K562 (cell line): ENCODE measurements around the gene CDKL1. TPM values are rescaled to one million over a fixed set of nuclear protein-coding genes. Genes with fewer than 3 reads are reported as not detected.

Source experiments
- DPF2 ChIP-seq: fragments of 450-650 bp; IDR thresholded peaks from 2 replicates; pipeline ENCODE4 v1.6.1; 2016
- EP300 ChIP-seq: IDR thresholded peaks from 2 replicates; pipeline ENCODE4 v1.6.1; 2012; ENCODE audit warnings: low read length, improper control_type of control experiment
- ERF ChIP-seq: fragments of 450-650 bp; formaldehyde crosslinking; IDR thresholded peaks from 2 replicates; pipeline ENCODE4 v1.4.0; 2020; ENCODE audit warnings: mild to moderate bottlenecking, mixed read lengths
- EWSR1 ChIP-seq: fragments of 450-650 bp; IDR thresholded peaks from 2 replicates; pipeline ENCODE4 v1.6.1; 2018; ENCODE audit warnings: borderline replicate concordance, mild to moderate bottlenecking, low read depth, moderate library complexity; ENCODE audit not compliant: partially characterized antibody
- HMG20A ChIP-seq: fragments of 450-650 bp; formaldehyde crosslinking; conservative IDR thresholded peaks from 2 replicates; pipeline ENCODE4 v1.4.0; 2020; ENCODE audit warnings: mild to moderate bottlenecking, mixed read lengths
- LEF1 ChIP-seq: fragments of 450-650 bp; IDR thresholded peaks from 2 replicates; pipeline ENCODE4 v1.6.1; 2016; ENCODE audit warnings: mild to moderate bottlenecking
- MTA1 ChIP-seq: fragments of 450-650 bp; IDR thresholded peaks from 2 replicates; pipeline ENCODE4 v1.6.1; 2017; ENCODE audit warnings: borderline replicate concordance
- NR2C1 ChIP-seq, 2 experiments: fragments of 450-650 bp; IDR thresholded peaks; 2 replicates each; pipeline ENCODE4 v1.6.1; 2017; ENCODE audit warnings: mild to moderate bottlenecking in 2 of 2, antibody characterized with exemption in 1 of 2, inconsistent platforms in 1 of 2, missing compliant biosample characterization in 1 of 2, missing genetic modification characterization in 1 of 2
- POLR2A ChIP-seq: fragments of 450-650 bp; conservative IDR thresholded peaks from 2 replicates; pipeline ENCODE4 v1.6.1; 2016
- SRSF7 ChIP-seq: fragments of 200-400 bp; formaldehyde crosslinking; optimal IDR thresholded peaks from 2 replicates; pipeline ENCODE3; 2017; ENCODE audit warnings: mild to moderate bottlenecking, low read depth, low read length
- ZNF212 ChIP-seq: fragments of 450-650 bp; formaldehyde crosslinking; IDR thresholded peaks from 2 replicates; pipeline ENCODE4 v1.4.0; 2020; ENCODE audit warnings: mild to moderate bottlenecking
- ZSCAN29 ChIP-seq: fragments of 450-650 bp; IDR thresholded peaks from 2 replicates; pipeline ENCODE4 v1.6.1; 2017
- ZZZ3 ChIP-seq: fragments of 450-650 bp; IDR thresholded peaks from 2 replicates; pipeline ENCODE4 v1.6.1; 2016; ENCODE audit warnings: antibody characterized with exemption, mild to moderate bottlenecking, moderate library complexity
- polyA plus RNA-seq, 8 experiments: library from polyadenylated mRNA; depleted of rRNA in 4 of 8; stranded (reverse) in 5 of 8; unstranded in 3 of 8; fragments of >200 nt; fragmentation: Nextera tagmentation in 2 of 8; fragmentation: Illumina TruSeq in 1 of 8; extraction: Ambion mirVana in 2 of 8; extraction: Trizol in 1 of 8; gene quantifications; 2 replicates each; pipeline versions ENCODE4 v1.2.1 to v1.2.3, GENCODE V29; 2011 to 2014; ENCODE audit warnings: inconsistent platforms in 1 of 8, missing spikeins in 1 of 8
- total RNA-seq, 7 experiments: library from RNA; depleted of rRNA in 6 of 7; stranded (reverse); fragments of >200 nt in 6 of 7; fragmentation: Illumina TruSeq in 2 of 7; extraction: Trizol in 2 of 7; gene quantifications; 2 replicates each; pipeline versions ENCODE4 v1.2.1 to v1.2.3, GENCODE V29; 2011 to 2021; ENCODE audit warnings: low replicate concordance in 1 of 7
- TF ChIP-seq, protein P1 (sequence below): sonication (generic); formaldehyde crosslinking; IDR thresholded peaks from 2 replicates; pipeline ENCODE4 v1.8.0; 2022; ENCODE audit warnings: mild to moderate bottlenecking, missing genetic modification reagents, borderline replicate concordance
- TF ChIP-seq, protein P2 (sequence below): fragments of 450-650 bp; formaldehyde crosslinking; IDR thresholded peaks from 2 replicates; pipeline ENCODE4 v1.4.0; 2020; ENCODE audit warnings: mild to moderate bottlenecking, moderate library complexity
- TF ChIP-seq, protein P3 (sequence below): IDR thresholded peaks from 2 replicates; pipeline ENCODE4 v1.6.1; 2011; ENCODE audit not compliant: insufficient read length; ENCODE audit errors: extremely low read depth
- TF ChIP-seq, protein P4 (sequence below): sonication (generic); formaldehyde crosslinking; IDR thresholded peaks from 2 replicates; pipeline ENCODE4 v1.8.1; 2023; ENCODE audit warnings: mild to moderate bottlenecking, missing genetic modification reagents
- TF ChIP-seq, protein P5 (sequence below): fragments of 250-450 bp; sonication (Bioruptor Pico); IDR thresholded peaks from 2 replicates; pipeline ENCODE4 v1.4.0; 2020
- TF ChIP-seq, protein P6 (sequence below): fragments of 450-650 bp; IDR thresholded peaks from 2 replicates; pipeline ENCODE4 v1.6.1; 2017; ENCODE audit warnings: antibody characterized with exemption, mild to moderate bottlenecking

Gene CDKL1
- total and polyA plus RNA-seq, 9 of the 15 experiments (the other 6 are each of a cell fraction or from before 2014, with no cell fraction given): 2.3 to 35.0 (median 7.5) TPM

DNA sequence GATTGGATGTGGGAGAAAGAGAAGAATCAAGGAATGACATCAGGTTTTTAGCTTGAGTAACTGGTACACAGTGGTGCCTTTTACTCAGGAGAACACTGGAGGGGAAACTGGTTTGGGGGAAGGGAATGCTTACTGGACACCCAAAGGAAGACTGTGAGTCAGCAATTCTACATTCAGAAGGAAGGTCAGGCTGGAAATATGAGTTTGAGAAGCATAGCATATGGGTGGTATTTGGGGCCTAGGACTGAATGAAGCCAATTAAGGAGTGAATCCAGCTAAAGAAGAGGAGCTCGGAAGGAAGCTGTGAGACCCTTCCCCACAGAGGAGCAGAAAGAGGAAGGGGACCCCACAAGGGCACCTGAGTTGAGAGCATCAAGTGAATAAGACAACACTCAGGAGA is 49.2 kb downstream of the CDKL1 start (continued):
- 0 out of 2 replicates have a peak, but pooled peaks have one; percentile 39 for TF ChIP-seq LEF1
- TF ChIP-seq, protein P1, sequence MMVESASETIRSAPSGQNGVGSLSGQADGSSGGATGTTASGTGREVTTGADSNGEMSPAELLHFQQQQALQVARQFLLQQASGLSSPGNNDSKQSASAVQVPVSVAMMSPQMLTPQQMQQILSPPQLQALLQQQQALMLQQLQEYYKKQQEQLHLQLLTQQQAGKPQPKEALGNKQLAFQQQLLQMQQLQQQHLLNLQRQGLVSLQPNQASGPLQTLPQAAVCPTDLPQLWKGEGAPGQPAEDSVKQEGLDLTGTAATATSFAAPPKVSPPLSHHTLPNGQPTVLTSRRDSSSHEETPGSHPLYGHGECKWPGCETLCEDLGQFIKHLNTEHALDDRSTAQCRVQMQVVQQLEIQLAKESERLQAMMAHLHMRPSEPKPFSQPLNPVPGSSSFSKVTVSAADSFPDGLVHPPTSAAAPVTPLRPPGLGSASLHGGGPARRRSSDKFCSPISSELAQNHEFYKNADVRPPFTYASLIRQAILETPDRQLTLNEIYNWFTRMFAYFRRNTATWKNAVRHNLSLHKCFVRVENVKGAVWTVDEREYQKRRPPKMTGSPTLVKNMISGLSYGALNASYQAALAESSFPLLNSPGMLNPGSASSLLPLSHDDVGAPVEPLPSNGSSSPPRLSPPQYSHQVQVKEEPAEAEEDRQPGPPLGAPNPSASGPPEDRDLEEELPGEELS (CRISPR knock-in tag): no peak
- TF ChIP-seq, protein P2, sequence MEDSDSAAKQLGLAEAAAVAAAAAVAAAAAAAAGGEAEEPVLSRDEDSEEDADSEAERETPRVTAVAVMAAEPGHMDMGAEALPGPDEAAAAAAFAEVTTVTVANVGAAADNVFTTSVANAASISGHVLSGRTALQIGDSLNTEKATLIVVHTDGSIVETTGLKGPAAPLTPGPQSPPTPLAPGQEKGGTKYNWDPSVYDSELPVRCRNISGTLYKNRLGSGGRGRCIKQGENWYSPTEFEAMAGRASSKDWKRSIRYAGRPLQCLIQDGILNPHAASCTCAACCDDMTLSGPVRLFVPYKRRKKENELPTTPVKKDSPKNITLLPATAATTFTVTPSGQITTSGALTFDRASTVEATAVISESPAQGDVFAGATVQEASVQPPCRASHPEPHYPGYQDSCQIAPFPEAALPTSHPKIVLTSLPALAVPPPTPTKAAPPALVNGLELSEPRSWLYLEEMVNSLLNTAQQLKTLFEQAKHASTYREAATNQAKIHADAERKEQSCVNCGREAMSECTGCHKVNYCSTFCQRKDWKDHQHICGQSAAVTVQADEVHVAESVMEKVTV (CRISPR knock-in tag): no peak
- no peak for TF ChIP-seq ZNF212 (CRISPR knock-in tag)
- TF ChIP-seq HMG20A (CRISPR knock-in tag): no peak
- TF ChIP-seq, protein P3, sequence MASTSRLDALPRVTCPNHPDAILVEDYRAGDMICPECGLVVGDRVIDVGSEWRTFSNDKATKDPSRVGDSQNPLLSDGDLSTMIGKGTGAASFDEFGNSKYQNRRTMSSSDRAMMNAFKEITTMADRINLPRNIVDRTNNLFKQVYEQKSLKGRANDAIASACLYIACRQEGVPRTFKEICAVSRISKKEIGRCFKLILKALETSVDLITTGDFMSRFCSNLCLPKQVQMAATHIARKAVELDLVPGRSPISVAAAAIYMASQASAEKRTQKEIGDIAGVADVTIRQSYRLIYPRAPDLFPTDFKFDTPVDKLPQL: no peak
- TF ChIP-seq, protein P4, sequence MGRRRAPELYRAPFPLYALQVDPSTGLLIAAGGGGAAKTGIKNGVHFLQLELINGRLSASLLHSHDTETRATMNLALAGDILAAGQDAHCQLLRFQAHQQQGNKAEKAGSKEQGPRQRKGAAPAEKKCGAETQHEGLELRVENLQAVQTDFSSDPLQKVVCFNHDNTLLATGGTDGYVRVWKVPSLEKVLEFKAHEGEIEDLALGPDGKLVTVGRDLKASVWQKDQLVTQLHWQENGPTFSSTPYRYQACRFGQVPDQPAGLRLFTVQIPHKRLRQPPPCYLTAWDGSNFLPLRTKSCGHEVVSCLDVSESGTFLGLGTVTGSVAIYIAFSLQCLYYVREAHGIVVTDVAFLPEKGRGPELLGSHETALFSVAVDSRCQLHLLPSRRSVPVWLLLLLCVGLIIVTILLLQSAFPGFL (CRISPR knock-in tag): no peak
- TF ChIP-seq, protein P5, sequence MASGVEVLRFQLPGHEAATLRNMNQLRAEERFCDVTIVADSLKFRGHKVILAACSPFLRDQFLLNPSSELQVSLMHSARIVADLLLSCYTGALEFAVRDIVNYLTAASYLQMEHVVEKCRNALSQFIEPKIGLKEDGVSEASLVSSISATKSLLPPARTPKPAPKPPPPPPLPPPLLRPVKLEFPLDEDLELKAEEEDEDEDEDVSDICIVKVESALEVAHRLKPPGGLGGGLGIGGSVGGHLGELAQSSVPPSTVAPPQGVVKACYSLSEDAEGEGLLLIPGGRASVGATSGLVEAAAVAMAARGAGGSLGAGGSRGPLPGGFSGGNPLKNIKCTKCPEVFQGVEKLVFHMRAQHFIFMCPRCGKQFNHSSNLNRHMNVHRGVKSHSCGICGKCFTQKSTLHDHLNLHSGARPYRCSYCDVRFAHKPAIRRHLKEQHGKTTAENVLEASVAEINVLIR (CRISPR knock-in tag): no peak
- 0 out of 2 replicates have a peak, but pooled peaks have one; percentile 31 for TF ChIP-seq NR2C1 (IDR thresholded peaks at IDR 0.05)
- TF ChIP-seq NR2C1 (tag; IDR thresholded peaks at IDR 0.05): no peak
- no peak for TF ChIP-seq ZZZ3
- TF ChIP-seq SRSF7: no peak
- TF ChIP-seq POLR2A: no peak
- no peak for TF ChIP-seq MTA1
- TF ChIP-seq EP300: 0 out of 2 replicates have a peak, but pooled peaks have one; percentile 32
- TF ChIP-seq EWSR1: no peak
- TF ChIP-seq ZSCAN29: no peak
- no peak for TF ChIP-seq ERF
- TF ChIP-seq, protein P6, sequence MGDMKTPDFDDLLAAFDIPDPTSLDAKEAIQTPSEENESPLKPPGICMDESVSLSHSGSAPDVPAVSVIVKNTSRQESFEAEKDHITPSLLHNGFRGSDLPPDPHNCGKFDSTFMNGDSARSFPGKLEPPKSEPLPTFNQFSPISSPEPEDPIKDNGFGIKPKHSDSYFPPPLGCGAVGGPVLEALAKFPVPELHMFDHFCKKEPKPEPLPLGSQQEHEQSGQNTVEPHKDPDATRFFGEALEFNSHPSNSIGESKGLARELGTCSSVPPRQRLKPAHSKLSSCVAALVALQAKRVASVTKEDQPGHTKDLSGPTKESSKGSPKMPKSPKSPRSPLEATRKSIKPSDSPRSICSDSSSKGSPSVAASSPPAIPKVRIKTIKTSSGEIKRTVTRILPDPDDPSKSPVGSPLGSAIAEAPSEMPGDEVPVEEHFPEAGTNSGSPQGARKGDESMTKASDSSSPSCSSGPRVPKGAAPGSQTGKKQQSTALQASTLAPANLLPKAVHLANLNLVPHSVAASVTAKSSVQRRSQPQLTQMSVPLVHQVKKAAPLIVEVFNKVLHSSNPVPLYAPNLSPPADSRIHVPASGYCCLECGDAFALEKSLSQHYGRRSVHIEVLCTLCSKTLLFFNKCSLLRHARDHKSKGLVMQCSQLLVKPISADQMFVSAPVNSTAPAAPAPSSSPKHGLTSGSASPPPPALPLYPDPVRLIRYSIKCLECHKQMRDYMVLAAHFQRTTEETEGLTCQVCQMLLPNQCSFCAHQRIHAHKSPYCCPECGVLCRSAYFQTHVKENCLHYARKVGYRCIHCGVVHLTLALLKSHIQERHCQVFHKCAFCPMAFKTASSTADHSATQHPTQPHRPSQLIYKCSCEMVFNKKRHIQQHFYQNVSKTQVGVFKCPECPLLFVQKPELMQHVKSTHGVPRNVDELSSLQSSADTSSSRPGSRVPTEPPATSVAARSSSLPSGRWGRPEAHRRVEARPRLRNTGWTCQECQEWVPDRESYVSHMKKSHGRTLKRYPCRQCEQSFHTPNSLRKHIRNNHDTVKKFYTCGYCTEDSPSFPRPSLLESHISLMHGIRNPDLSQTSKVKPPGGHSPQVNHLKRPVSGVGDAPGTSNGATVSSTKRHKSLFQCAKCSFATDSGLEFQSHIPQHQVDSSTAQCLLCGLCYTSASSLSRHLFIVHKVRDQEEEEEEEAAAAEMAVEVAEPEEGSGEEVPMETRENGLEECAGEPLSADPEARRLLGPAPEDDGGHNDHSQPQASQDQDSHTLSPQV: peak; percentile 83
- TF ChIP-seq DPF2: peak; percentile 52
